Measurements from ENCODE around the gene MRPS6.
A peak's percentile ranks its signal among the peaks of the same experiment; 100 is the strongest.

GRCh38 chr21:34129039-34129891 is 55.9 kb downstream of the MRPS6 start:
- TF ChIP-seq, protein P1, sequence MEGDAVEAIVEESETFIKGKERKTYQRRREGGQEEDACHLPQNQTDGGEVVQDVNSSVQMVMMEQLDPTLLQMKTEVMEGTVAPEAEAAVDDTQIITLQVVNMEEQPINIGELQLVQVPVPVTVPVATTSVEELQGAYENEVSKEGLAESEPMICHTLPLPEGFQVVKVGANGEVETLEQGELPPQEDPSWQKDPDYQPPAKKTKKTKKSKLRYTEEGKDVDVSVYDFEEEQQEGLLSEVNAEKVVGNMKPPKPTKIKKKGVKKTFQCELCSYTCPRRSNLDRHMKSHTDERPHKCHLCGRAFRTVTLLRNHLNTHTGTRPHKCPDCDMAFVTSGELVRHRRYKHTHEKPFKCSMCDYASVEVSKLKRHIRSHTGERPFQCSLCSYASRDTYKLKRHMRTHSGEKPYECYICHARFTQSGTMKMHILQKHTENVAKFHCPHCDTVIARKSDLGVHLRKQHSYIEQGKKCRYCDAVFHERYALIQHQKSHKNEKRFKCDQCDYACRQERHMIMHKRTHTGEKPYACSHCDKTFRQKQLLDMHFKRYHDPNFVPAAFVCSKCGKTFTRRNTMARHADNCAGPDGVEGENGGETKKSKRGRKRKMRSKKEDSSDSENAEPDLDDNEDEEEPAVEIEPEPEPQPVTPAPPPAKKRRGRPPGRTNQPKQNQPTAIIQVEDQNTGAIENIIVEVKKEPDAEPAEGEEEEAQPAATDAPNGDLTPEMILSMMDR (conservative IDR thresholded peaks at IDR 0.05 in 1 of 2, IDR thresholded peaks at IDR 0.05 in 1 of 2; ENCODE audit: extremely low read depth in 1 of 2, insufficient read depth in 1 of 2, low read depth in 1 of 2, low read length in 2 of 2): peak; percentile 46 to 55
- no peak for TF ChIP-seq EZH2 (IDR thresholded peaks at IDR 0.05; ENCODE audit: borderline replicate concordance, low read length)
